GM12892 (cell line): ENCODE measurements around the gene LASP1.

ENCODE experiments used
- POLR2A ChIP-seq: IDR thresholded peaks from 2 replicates; pipeline ENCODE4 v1.6.1; 2011; ENCODE audit warnings: low read depth, low read length, control low read depth
- POLR2AphosphoS5 ChIP-seq: IDR thresholded peaks from 2 replicates; pipeline ENCODE4 v1.6.1; 2011; ENCODE audit warnings: low read depth, low read length, control low read depth

GRCh38 chr17:38907930-38908675 is 38.2 kb downstream of the LASP1 start:
- TF ChIP-seq POLR2AphosphoS5 (no peak), POLR2A (no peak)
